GM21390 (cell line): Measurements from ENCODE around the gene ZXDC.

Experiments used
- ATAC-seq: cut with Tn5 transposase; IDR thresholded peaks from one replicate; pipeline ENCODE4 v1.9.1; 2021; ENCODE audit not compliant: unreplicated experiment

Gene ZXDC

DNA sequence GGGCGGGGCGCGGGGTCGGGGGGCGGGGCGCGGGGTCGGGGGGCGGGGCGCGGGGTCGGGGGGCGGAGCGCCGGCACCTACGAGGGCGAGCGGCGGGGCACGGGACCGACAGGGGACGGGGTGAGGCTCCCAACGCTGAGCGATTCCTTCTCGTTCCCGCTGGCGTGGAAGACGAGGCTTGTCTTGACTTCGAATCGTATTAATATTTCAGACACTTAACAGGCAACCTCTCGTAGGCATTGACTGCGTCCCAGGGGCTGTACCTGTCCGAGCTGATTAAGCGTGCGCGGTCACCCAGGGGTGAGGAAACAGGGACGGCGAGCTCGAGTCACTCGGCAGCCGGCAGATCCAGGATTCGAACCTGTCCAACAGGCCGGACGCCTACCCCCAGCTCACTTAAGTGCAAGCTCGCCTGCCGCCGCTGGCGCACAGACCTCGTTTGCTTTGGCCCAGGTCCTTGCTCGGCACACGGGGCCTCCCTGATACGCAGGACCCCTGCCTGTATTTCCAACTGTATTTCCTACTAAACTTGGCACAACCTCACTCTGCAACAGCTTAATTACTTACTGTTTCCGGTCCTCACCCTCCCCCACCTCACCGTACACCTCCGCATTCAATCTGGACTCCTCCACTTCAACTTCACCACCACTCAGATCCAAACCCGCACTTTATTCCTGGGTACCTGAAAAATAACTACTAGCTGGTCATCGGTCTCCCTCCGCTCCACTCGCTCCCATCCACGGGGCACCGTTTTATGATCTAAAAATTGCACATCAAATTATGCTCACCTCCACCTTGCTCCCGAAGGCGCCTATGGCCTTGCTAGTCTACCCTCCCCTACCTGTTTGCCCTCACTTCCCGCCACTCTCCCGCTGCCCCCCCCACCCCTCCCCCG lies 722 bp upstream of the ZXDC start:
- peak; percentile 26 for ATAC-seq

- peak; percentile 19 for ATAC-seq
Measured at GRCh38 chr3:126474498-126475412, 936 bp downstream of the ZXDC start.

GRCh38 chr3:126473292-126474168 lies 2.2 kb downstream of the ZXDC start:
- ATAC-seq: no peak

DNA sequence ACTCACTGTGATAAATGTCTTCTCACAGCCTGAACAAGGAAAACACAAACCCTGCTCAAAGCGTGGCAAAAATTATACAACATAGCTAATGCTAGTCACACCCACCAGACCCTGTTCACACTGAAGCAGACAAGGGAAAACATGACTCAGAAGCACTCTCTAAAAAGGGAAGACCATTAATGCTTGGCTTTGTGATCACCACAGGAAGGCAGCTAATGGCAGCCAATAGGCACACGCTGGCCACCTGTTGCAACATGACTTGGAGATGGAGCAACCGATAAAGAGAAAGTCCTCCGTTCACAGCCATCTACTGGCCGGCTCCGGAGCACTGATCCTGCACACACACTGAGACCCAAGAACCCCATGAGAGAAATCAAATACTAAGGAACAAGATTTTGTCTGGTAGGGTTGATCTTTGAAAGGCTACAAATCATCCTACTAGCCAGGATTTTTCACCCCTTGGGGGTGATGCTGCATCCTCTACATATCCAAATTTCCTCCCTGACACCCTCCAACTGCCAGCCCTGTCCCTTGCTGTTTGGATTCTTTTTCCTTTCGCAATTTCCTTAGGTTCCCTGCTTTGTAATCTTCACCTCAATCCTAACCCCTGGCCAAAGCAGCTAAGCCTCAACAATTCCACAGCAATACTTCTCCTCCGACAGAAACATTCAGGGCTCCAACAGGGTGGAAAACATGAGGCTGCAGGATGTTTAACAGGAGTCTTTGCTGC lies 3.2 kb downstream of the ZXDC start:
- ATAC-seq: no peak

- no peak for ATAC-seq
Measured at GRCh38 chr3:126469479-126469878, 6.2 kb downstream of the ZXDC start.

GRCh38 chr3:126468028-126468891 lies 7.4 kb downstream of the ZXDC start:
- no peak for ATAC-seq

DNA sequence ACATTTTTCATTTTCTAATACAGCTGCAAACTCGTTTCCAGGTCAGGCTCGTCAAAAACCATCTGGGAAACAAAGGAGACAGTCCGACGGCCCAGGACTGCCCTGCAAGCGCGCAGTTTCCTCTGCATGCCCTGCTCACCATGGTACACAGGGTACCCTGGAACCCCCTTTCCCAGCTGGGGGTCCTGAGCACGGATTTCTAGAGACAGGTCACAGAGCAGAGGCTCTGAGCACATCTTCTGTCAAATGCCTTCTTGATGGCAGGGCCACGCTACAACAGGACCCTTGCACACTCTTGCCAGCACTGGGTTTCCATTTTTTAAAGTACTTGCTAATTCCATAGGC lies 8.1 kb downstream of the ZXDC start:
- ATAC-seq: no peak

DNA sequence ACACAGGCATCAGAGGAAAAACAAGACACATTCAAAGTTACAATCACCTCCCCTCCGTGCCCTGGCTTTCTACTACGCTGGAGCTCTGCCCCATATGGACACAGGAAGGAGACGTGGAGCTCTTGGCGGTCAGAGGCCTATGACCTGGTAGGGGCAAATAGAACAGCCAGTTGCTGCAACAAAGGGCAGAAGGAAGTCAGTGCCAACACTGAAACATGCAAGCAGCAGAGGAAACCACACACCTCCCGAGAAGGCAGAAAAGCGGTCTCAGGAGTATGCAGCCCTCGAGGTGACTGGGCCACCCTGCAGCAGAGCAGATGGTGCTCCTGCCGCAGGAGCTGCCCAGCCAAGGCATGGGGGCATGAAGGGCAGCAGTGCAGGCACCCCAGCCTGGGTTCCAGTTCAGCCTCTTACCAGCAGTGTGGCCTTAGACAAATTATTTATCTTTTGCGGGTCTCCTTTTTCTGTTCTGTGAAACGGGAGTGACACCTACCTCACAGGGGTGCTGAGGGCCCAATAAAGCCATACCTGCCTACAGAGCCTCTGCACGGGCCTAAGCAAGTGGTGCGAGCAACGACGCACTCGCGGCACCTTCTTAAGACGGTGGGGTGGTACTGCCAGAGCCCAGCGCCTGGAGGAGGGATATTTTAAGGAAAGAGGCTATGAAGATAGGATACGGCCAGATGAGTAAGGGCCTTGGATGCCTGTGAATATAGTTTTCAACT lies 8.6 kb downstream of the ZXDC start:
- no peak for ATAC-seq

DNA sequence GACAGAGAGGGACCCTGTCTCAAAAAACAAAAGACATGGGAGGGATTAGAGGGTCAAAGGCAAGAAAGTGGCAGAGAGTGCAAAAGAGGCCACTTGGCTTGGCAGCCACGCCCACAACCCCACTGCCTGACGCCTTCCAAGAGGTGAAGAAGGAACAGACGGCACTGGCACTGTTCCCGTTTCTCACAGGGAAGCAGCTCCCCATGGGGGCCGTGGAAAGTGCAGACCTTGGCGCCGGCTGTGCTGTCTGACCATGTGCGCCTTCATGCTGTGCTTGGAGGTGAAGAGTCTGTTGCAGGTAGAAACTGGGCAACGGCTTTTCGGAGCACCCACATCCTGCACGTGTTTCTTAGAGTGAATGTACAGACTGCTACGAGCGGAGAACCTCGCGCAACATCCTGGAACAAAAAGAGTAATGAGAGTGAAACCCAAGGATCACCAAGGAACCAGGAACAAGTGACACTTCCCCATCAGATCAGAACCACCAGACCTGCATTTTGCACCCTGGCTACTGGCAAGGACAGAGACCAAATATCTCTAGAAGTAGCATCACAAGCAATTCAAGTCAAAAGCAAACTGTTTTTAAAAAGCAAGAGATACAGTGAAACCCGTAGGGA lies 9.7 kb downstream of the ZXDC start:
- no peak for ATAC-seq

GRCh38 chr3:126464997-126465396 lies 10.7 kb downstream of the ZXDC start:
- no peak for ATAC-seq

- no peak for ATAC-seq
Measured at GRCh38 chr3:126464494-126464893, 11.2 kb downstream of the ZXDC start.

DNA sequence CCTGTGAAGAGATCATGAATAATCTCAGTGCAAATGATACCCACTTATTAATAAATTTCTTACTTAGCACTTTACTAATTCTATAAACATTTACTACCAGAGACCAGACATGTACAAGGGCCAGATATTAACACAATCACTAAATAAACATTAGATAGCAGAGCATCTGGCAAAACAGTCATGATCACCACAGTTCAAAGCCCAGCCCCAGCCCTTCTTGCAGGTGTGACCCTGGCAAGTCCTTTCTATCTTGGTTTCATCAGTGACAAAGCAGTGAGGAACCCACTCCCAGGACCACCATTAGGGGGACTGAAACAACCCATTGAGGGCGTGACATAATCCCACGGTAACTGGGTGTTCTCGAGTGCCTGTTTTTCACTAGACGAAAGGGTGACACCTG lies 11.6 kb downstream of the ZXDC start:
- no peak for ATAC-seq

- ATAC-seq: no peak
Measured at GRCh38 chr3:126463521-126463920, 12.2 kb downstream of the ZXDC start.

DNA sequence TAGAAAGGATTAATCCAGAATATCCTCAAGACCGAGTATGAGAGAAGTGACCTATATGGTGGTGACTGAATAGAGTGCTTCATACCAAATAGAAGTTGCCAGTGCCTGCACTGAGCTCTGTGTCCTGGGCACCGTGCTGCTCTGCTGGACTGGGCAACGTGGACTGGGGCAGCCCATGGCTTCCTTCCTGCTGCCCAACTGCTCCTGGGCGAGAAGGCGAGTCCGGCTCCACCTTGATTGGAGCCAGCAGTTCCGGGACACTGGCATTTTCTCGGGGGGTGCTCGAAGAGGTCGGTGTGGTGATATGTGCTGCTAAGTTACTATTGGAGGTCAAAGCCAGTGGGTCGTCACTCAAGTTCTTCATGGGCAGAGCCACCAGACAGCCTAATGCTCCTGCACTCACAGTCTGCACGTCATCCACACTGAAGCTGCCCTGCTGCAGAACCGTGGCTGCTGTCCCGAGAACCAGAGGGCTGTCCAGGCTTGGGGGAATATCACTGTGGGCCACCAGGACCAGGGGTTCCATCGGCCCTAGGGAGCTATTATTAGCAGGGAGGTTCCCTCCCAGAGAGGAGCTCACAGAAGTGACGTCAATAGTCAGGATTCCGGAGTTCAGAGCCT lies 14.1 kb downstream of the ZXDC start:
- ATAC-seq: no peak

DNA sequence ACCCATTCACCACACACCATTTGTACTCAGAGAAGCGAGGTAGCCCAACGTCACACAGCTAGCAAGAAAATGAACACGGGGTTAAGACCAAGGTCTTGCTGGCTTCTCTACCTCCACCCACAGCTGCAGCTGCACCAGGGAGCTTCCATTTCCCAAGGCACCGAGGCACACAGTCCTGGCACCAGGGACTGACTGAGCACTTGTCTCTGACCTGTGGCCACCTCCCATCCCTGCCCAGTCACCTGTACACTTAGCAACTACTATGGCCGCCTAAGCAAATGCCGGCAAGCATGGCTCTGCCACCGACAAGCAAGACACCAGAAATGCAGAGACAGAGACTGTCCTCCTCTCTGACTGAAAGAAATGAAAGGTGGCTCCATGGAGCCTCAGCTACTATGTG lies 15.3 kb downstream of the ZXDC start:
- ATAC-seq: no peak

GRCh38 chr3:126459763-126460127 lies 15.9 kb downstream of the ZXDC start:
- ATAC-seq: no peak

GRCh38 chr3:126459111-126459762 lies 16.5 kb downstream of the ZXDC start:
- ATAC-seq: no peak
